DND-41 (cell line): ENCODE data around the gene MCRIP2.

ENCODE experiments used
- EZH2 ChIP-seq: IDR thresholded peaks from 3 replicates; pipeline ENCODE4 v1.6.1; 2012; ENCODE audit warnings: borderline replicate concordance, low read depth, mild to moderate bottlenecking, moderate library complexity, low read length, inconsistent platforms; ENCODE audit not compliant: severe bottlenecking
- TF ChIP-seq, protein P1 (sequence below): IDR thresholded peaks from 2 replicates; pipeline ENCODE4 v1.5.1; 2012; ENCODE audit warnings: borderline replicate concordance, low read length, moderate library complexity, mild to moderate bottlenecking; ENCODE audit not compliant: poor library complexity, severe bottlenecking; ENCODE audit errors: extremely low read depth

DNA sequence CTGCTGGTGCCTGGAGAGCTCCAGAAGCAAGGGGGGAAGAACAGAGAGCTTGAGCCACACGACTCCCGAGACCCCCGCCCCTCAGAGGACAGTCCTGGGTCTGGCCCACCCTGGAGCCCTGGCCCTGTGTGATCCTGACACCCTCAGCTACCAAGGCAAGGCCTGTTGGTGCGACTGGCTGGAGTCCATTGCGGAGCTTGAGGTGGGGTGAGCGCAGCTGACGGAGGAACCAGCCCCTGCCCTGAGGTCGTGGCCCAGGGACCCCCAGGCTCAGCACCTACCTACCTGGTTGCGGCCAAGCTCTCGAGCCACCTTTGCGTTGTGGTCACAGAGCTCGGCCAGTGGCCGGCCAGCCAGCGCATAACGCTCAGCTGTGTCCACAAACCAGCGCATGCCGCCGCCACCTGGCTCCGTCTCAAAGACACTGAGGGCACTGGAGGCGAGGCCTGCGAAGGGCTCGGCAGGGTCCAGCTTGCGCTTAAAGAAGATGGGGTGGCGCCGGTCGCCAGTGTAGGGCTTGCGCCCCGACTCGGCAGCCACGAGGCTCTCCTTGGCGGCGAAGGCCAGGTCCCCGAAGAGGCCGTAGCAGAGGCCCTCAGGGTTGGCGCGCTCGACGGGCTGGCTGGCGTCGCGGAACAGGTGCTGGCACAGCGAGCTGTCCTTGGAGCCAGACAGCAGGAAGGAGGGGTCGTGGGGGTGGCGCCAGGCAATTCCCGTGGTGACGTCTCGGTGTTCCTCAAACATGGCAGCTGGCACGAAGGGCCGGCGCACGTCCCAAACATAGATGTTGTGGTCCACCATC is 45.0 kb downstream of the MCRIP2 start:
- TF ChIP-seq, protein P1, sequence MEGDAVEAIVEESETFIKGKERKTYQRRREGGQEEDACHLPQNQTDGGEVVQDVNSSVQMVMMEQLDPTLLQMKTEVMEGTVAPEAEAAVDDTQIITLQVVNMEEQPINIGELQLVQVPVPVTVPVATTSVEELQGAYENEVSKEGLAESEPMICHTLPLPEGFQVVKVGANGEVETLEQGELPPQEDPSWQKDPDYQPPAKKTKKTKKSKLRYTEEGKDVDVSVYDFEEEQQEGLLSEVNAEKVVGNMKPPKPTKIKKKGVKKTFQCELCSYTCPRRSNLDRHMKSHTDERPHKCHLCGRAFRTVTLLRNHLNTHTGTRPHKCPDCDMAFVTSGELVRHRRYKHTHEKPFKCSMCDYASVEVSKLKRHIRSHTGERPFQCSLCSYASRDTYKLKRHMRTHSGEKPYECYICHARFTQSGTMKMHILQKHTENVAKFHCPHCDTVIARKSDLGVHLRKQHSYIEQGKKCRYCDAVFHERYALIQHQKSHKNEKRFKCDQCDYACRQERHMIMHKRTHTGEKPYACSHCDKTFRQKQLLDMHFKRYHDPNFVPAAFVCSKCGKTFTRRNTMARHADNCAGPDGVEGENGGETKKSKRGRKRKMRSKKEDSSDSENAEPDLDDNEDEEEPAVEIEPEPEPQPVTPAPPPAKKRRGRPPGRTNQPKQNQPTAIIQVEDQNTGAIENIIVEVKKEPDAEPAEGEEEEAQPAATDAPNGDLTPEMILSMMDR = no peak
- TF ChIP-seq EZH2 = no peak
